H1 (cell line): ENCODE data around the gene ZRANB2. TPM values are rescaled to one million over a fixed set of nuclear protein-coding genes. Genes with fewer than 3 reads are reported as not detected.

ENCODE experiments used
- CTCF ChIA-PET: fragments of 300-600 bp; sonication (Branson Sonifier 250); formaldehyde crosslinking; loops from one replicate; lab custom pipeline; 2021; ENCODE audit not compliant: partially characterized antibody; lab: Charles Lee
- POLR2A ChIA-PET: fragments of 300-600 bp; sonication (Branson Sonifier 250); formaldehyde crosslinking; loops from one replicate; lab custom pipeline; 2021; ENCODE audit warnings: inconsistent platforms; ENCODE audit not compliant: partially characterized antibody; lab: Charles Lee
- DNase-seq, 2 experiments: peaks; one replicate each; pipeline versions ENCODE4 v3.0.0 to v3.0.0-alpha.2; 2010 to 2022; ENCODE audit warnings: low spot score in 2 of 2, low read depth in 1 of 2, mixed read lengths in 1 of 2
- FAIRE-seq: peaks from 2 replicates; lab custom pipeline; 2011; peaks lifted over from hg19 to GRCh38; lab: Jason Lieb, UNC
- H2AFZ ChIP-seq: 2 replicates; pipeline ENCODE4 v1.8.1; 2012; ENCODE audit warnings: low read length, inconsistent platforms
- H2AK5ac ChIP-seq: 2 replicates; pipeline ENCODE4 v1.6.1; 2013; ENCODE audit warnings: low read depth, low read length
- H2BK120ac ChIP-seq: replicated peaks from 2 replicates; pipeline ENCODE3; 2013; ENCODE audit warnings: low read depth, low read length, inconsistent platforms
- H2BK12ac ChIP-seq: 2 replicates; pipeline ENCODE4 v1.6.1; 2013; ENCODE audit warnings: low read depth, low read length
- H2BK15ac ChIP-seq: 2 replicates; pipeline ENCODE4 v1.6.1; 2013; ENCODE audit warnings: low read length
- H2BK20ac ChIP-seq: 2 replicates; pipeline ENCODE4 v1.6.1; 2013; ENCODE audit warnings: low read length
- H2BK5ac ChIP-seq: 2 replicates; pipeline ENCODE4 v1.6.1; 2013; ENCODE audit warnings: low read depth, low read length
- H3K14ac ChIP-seq: 2 replicates; pipeline ENCODE4 v1.6.1; 2013; ENCODE audit warnings: inconsistent platforms; ENCODE audit not compliant: insufficient read length
- H3K18ac ChIP-seq: 2 replicates; pipeline ENCODE4 v1.6.1; 2013; ENCODE audit warnings: low read length; ENCODE audit errors: extremely low read depth
- H3K23ac ChIP-seq: 2 replicates; pipeline ENCODE4 v1.6.1; 2013; ENCODE audit warnings: inconsistent platforms; ENCODE audit not compliant: insufficient read length
- H3K23me2 ChIP-seq: 2 replicates; pipeline ENCODE4 v1.6.1; 2013; ENCODE audit warnings: low read depth, low read length
- H3K27ac ChIP-seq: 2 replicates; pipeline ENCODE4 v1.6.1; 2011; ENCODE audit warnings: low read depth, low read length, inconsistent platforms
- H3K27me3 ChIP-seq, 4 experiments: replicated peaks in 1 of 4; 1 replicate in 1 of 4; 2 replicates in 3 of 4; pipeline versions ENCODE4 v1.6.1 to v1.8.1; 2011 to 2013; ENCODE audit warnings: low read length in 3 of 4, mild to moderate bottlenecking in 3 of 4, inconsistent platforms in 2 of 4, mixed read lengths in 2 of 4, moderate library complexity in 1 of 4; ENCODE audit not compliant: control insufficient read depth in 3 of 4, insufficient read depth in 3 of 4; ENCODE audit errors: extremely low read depth in 1 of 4
- H3K36me3 ChIP-seq, 4 experiments: 2 replicates each; pipeline versions ENCODE4 v1.6.1 to v1.8.1; 2011 to 2013; ENCODE audit warnings: mild to moderate bottlenecking in 4 of 4, low read length in 3 of 4, moderate library complexity in 2 of 4, control low read depth in 1 of 4, inconsistent platforms in 1 of 4; ENCODE audit not compliant: insufficient read depth in 4 of 4, control insufficient read depth in 2 of 4
- H3K4ac ChIP-seq: replicated peaks from 2 replicates; pipeline ENCODE3; 2013; ENCODE audit warnings: low read length, low read depth, mixed read lengths, inconsistent platforms; ENCODE audit not compliant: insufficient read length
- H3K4me1 ChIP-seq, 4 experiments: replicated peaks in 1 of 4; 1 replicate in 1 of 4; 2 replicates in 3 of 4; pipeline versions ENCODE4 v1.6.1 to v1.8.1; 2011 to 2013; ENCODE audit warnings: low read length in 3 of 4, inconsistent platforms in 2 of 4, mixed read lengths in 1 of 4; ENCODE audit not compliant: insufficient read depth in 4 of 4, control insufficient read depth in 3 of 4
- H3K4me2 ChIP-seq, 2 experiments: 2 replicates each; pipeline versions ENCODE4 v1.6.1 to v1.8.1; 2011 to 2013; ENCODE audit warnings: low read depth in 2 of 2, low read length in 2 of 2, control low read depth in 1 of 2, inconsistent platforms in 1 of 2, mild to moderate bottlenecking in 1 of 2; ENCODE audit not compliant: insufficient read depth in 1 of 2
- H3K4me3 ChIP-seq, 4 experiments: fragments of 200-600, 300-600 bp in 1 of 4; sonication (generic), shearing (Covaris generic), sonication (Bioruptor Twin) in 1 of 4; 2 replicates each; pipeline versions ENCODE4 v1.5.1 to v1.8.1; 2011 to 2016; ENCODE audit warnings: low read length in 4 of 4, low read depth in 3 of 4, control low read depth in 2 of 4, inconsistent platforms in 2 of 4, mild to moderate bottlenecking in 2 of 4, mixed read lengths in 1 of 4, moderate library complexity in 1 of 4; ENCODE audit not compliant: insufficient read depth in 2 of 4; ENCODE audit errors: extremely low read depth in 1 of 4
- H3K56ac ChIP-seq: replicated peaks from 2 replicates; pipeline ENCODE3; 2013; ENCODE audit warnings: low read depth, mild to moderate bottlenecking, mixed read lengths, low read length, inconsistent platforms; ENCODE audit not compliant: insufficient read length
- H3K79me1 ChIP-seq: 2 replicates; pipeline ENCODE4 v1.6.1; 2013; ENCODE audit warnings: low read depth, low read length, control low read depth
- H3K79me2 ChIP-seq, 2 experiments: 2 replicates each; pipeline versions ENCODE4 v1.6.1 to v1.8.1; 2012 to 2013; ENCODE audit warnings: low read length in 2 of 2, mild to moderate bottlenecking in 2 of 2, inconsistent platforms in 1 of 2; ENCODE audit not compliant: insufficient read depth in 2 of 2, control insufficient read depth in 1 of 2
- H3K9ac ChIP-seq, 4 experiments: replicated peaks in 1 of 4; 1 replicate in 1 of 4; 2 replicates in 3 of 4; pipeline versions ENCODE4 v1.6.1 to v1.8.1; 2011 to 2013; ENCODE audit warnings: low read depth in 3 of 4, low read length in 3 of 4, control low read depth in 2 of 4, mild to moderate bottlenecking in 2 of 4, moderate library complexity in 2 of 4, inconsistent platforms in 1 of 4; ENCODE audit errors: extremely low read depth in 1 of 4
- H3K9me3 ChIP-seq, 2 experiments: 2 replicates each; pipeline versions ENCODE4 v1.6.1 to v1.8.1; 2012 to 2013; ENCODE audit warnings: mild to moderate bottlenecking in 2 of 2, moderate library complexity in 2 of 2, control low read depth in 1 of 2, inconsistent platforms in 1 of 2, low read depth in 1 of 2, low read length in 1 of 2, mixed read lengths in 1 of 2; ENCODE audit not compliant: insufficient read depth in 2 of 2
- H4K20me1 ChIP-seq, 2 experiments: replicated peaks in 1 of 2; 2 replicates each; pipeline versions ENCODE3 to v1.8.1; 2011 to 2013; ENCODE audit warnings: inconsistent platforms in 2 of 2, low read length in 2 of 2, mild to moderate bottlenecking in 1 of 2; ENCODE audit not compliant: insufficient read depth in 2 of 2, control insufficient read depth in 1 of 2
- H4K5ac ChIP-seq: 2 replicates; pipeline ENCODE4 v1.6.1; 2013; ENCODE audit warnings: low read length, low read depth, mixed read lengths, inconsistent platforms; ENCODE audit not compliant: insufficient read length
- H4K8ac ChIP-seq: 2 replicates; pipeline ENCODE4 v1.8.0; 2013; ENCODE audit warnings: mild to moderate bottlenecking, moderate library complexity, low read length, inconsistent platforms; ENCODE audit not compliant: insufficient read depth; ENCODE audit errors: extremely low read depth
- H4K91ac ChIP-seq: replicated peaks from 2 replicates; pipeline ENCODE3; 2013; ENCODE audit warnings: low read length, mixed read lengths, inconsistent platforms; ENCODE audit not compliant: insufficient read length
- ATF2 ChIP-seq: IDR thresholded peaks from 2 replicates; pipeline ENCODE4 v1.6.1; 2012; ENCODE audit warnings: low read length, inconsistent platforms
- USF2 ChIP-seq: IDR thresholded peaks from 2 replicates; pipeline ENCODE4 v1.6.1; 2011; ENCODE audit warnings: low read length, improper control_type of control experiment
- WGBS, 2 experiments: shearing (Covaris generic) in 1 of 2; methylation state at CpG; one replicate each; pipeline versions ENCODE4 v1.1.6 to v1.1.7; 2013 to 2015; ENCODE audit warnings: low lambda C conversion rate in 2 of 2, mixed read lengths in 2 of 2, inconsistent platforms in 1 of 2, low coverage in 1 of 2, missing lambda C conversion rate in 1 of 2; ENCODE audit not compliant: insufficient replicate concordance in 2 of 2, insufficient coverage in 1 of 2, insufficient read length in 1 of 2; ENCODE audit errors: extremely low coverage in 1 of 2, missing lambda C conversion rate in 1 of 2; 5-methylcytosine and 5-hydroxymethylcytosine counted together
- polyA plus RNA-seq, 7 experiments: library from polyadenylated mRNA; depleted of rRNA in 3 of 7; stranded (reverse) in 5 of 7; unstranded in 2 of 7; fragments of >200 nt in 5 of 7; fragments of 200-250 nt in 2 of 7; gene quantifications; 1 replicate in 5 of 7; 2 replicates in 1 of 7; 4 replicates in 1 of 7; pipeline versions ENCODE4 v1.2.1 to v1.2.3, GENCODE V29; 2011 to 2013; ENCODE audit warnings: missing spikeins in 2 of 7, mixed read lengths in 2 of 7
- total RNA-seq: library from RNA; stranded (reverse); fragmentation: NEBNext Ultra II Directional; extraction: Animal tissue kit (Norgen Biotek cat#: 25700); gene quantifications from 2 replicates; pipeline ENCODE4 v1.2.1, GENCODE V29; 2021

Gene ZRANB2
- total and polyA plus RNA-seq, 2 of the 8 experiments (the other 6 are each of a cell fraction or from before 2014, with no cell fraction given), result 35.8 to 103 TPM

GRCh38 chr1:71037829-71038620, 42.8 kb downstream of the ZRANB2 start:
- no peak overlapping the region for H3K23ac ChIP-seq
- H3K4me1 ChIP-seq, result no peaks in the 10 kb centered on the region
- H4K5ac ChIP-seq, result no peak overlapping the region
- no peak overlapping the region for H2BK5ac ChIP-seq
- no peak overlapping the region for H2BK15ac ChIP-seq
- no peak overlapping the region for H3K4me2 ChIP-seq
- TF ChIP-seq USF2, result no peak
- no peak for TF ChIP-seq ATF2
- H3K79me1 ChIP-seq, result no peaks in the 10 kb centered on the region
- CTCF ChIA-PET, result interaction anchor here (1.3 to 2.5 kb wide), 3 partner anchors 12 to 352 kb away, joined by 3 to 7 read pairs (median 4); no protein-coding TSS in a partner anchor
- no peak overlapping the region for H3K56ac ChIP-seq
- H3K27ac ChIP-seq, result no peak overlapping the region
- no peak overlapping the region for H2BK20ac ChIP-seq
- no peak overlapping the region for H3K14ac ChIP-seq
- no peak overlapping the region for H2AK5ac ChIP-seq
- DNase-seq (no peak), FAIRE-seq (no peak)
- no peak overlapping the region for H3K9ac ChIP-seq
- H2BK120ac ChIP-seq, result no peak overlapping the region
- no peaks in the 10 kb centered on the region for H3K9me3 ChIP-seq
- H3K23me2 ChIP-seq, result no peaks in the 10 kb centered on the region; the same call in 1 of the 2 replicates
- H4K91ac ChIP-seq, result no peak overlapping the region
- H3K4me3 ChIP-seq, result no peak overlapping the region
- no peaks in the 10 kb centered on the region for H3K27me3 ChIP-seq
- no peak overlapping the region for H3K4ac ChIP-seq
- no peak overlapping the region for H2AFZ ChIP-seq
- no peak overlapping the region for H2BK12ac ChIP-seq
- H3K18ac ChIP-seq, result no peak overlapping the region
- WGBS, 2 experiments, result 97% methylated on average over 2 of the region's 2 CpGs; no CpG with 5 or more reads in 1 of the 2 experiments
- no peaks in the 10 kb centered on the region for H3K79me2 ChIP-seq
- POLR2A ChIA-PET, result no interaction called here
- H4K8ac ChIP-seq, result no peak overlapping the region
- no peaks in the 10 kb centered on the region for H4K20me1 ChIP-seq
- H3K36me3 ChIP-seq, result no peaks in the 10 kb centered on the region
